Fibroblast of upper back skin (primary cell): ENCODE data around the gene PROC.

Experiments
- DNase-seq: peaks from one replicate; pipeline ENCODE4 v3.0.0-alpha.2; 2013

Gene PROC

GRCh38 chr2:127463155-127463991, 45.1 kb downstream of the PROC start:
- DNase-seq, result peak; percentile 37

DNA sequence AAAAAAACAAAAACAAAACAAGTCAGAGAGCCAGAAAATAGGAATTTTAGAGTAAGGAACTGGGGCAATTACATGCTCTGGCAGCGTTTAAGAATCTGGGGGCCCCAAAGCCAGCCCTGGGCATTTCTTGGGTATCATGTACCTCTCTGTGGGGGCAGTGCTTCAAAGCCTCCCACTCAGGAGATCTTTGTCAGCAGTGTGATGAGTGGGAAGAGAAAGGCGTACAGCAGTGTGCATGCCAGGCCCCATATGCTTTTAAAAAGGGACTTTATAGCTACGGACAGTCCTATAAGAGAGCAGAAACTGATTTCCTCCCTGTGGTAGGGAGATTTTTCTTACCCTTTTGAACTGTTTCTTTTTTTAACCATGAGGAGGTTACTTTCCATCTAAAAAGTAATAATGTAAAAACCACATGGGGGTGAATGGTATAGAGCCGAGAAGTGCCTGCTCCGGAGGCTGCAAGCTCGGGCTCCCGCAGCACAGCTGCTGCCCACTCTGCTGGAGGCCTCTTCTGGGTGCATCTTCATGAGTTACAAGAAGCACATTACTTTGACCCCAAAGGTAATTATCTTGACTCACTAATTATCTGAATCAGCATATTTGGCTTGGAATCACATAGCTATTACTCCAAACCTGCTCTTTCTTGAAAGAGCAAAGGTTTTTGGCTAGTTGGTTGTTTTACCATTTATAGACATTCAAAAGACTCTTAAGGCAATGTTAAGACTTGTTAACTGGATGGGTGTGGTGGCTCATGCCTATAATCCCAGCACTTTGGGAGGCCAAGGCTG, 46.4 kb downstream of the PROC start:
- no peak for DNase-seq

GRCh38 chr2:127465258-127465657, 47.0 kb downstream of the PROC start:
- no peak for DNase-seq

GRCh38 chr2:127469051-127469450, 50.8 kb downstream of the PROC start:
- no peak for DNase-seq

DNA sequence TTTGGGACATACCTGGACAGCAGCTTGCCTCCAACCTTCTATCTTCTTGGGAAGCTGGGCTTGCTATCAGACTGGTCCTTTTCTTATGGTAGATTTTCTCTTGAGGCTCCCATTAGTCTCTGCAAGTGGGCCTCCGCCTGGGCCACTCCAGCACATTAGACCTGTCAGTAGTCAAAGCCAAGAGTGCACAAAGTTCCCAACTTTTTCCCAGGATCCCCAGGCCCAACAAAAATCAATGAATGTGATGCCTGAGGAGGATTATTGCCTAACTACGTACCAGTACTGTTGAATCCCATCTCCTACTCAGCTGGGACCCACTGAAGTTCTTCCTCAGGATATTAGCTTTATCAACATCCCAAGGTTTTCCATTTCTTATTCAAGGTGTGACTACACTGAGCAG, 51.7 kb downstream of the PROC start:
- DNase-seq, result no peak

- no peak for DNase-seq
Observed at GRCh38 chr2:127471286-127471988, 53.2 kb downstream of the PROC start.

- DNase-seq, result no peak
Observed at GRCh38 chr2:127472268-127472667, 54.0 kb downstream of the PROC start.

DNA sequence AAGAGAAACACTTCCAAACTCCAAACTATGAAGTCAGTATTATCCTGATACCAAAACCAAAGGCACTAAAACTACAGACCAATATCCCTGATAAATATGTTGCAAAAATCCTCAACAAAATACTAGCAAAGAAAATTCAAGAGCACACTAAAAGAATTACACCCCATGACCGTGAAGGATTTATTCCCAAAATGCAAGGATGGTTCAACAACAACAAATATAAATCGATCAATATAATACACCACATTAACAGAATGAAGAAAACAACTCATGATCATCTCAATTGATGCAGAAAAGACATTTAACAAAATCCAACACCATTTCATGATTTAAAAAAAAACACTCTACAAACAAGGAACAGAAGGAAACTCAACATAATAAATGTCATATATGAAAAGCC, 57.6 kb downstream of the PROC start:
- no peak for DNase-seq
